A673 (cell line): ENCODE results near the gene MIGA2. TPM values are rescaled to one million over a fixed set of nuclear protein-coding genes. Genes with fewer than 3 reads are reported as not detected.
A peak's percentile ranks its signal among the peaks of the same experiment; 100 is the strongest.

ENCODE experiments used
- BruUV-seq: library from RNA; stranded (reverse); fragments of 400-500 nt; replicated peaks from 2 replicates; lab custom pipeline; 2021; lab: Mats Ljungman, UMichigan
- CTCF ChIA-PET: fragments of 300-600 bp; sonication (Branson Sonifier 250); formaldehyde crosslinking; loops from one replicate; lab custom pipeline; 2022; ENCODE audit warnings: antibody characterized with exemption; lab: Charles Lee
- POLR2A ChIA-PET: fragments of 300-600 bp; sonication (Branson Sonifier 250); formaldehyde crosslinking; loops from one replicate; lab custom pipeline; 2022; ENCODE audit warnings: antibody characterized with exemption; ENCODE audit not compliant: low non-redundant PET; lab: Charles Lee
- DNase-seq: peaks from one replicate; pipeline ENCODE4 v3.0.0-alpha.2; 2015; ENCODE audit warnings: low spot score
- H3K27ac ChIP-seq: fragments of 200-600 bp; sonication (generic); 2 replicates; pipeline ENCODE4 v1.5.1; 2016; ENCODE audit warnings: mixed run types, low read depth, mild to moderate bottlenecking, mixed read lengths, antibody characterized with exemption, low read length; ENCODE audit not compliant: poor library complexity, severe bottlenecking
- H3K27me3 ChIP-seq: fragments of 200-600 bp; sonication (generic); replicated peaks from 2 replicates; pipeline ENCODE4 v1.6.1; 2017; ENCODE audit warnings: mixed run types, low read depth, mild to moderate bottlenecking, mixed read lengths, antibody characterized with exemption, low read length; ENCODE audit not compliant: insufficient read depth, poor library complexity
- H3K36me3 ChIP-seq: fragments of 200-600 bp; sonication (generic); 2 replicates; pipeline ENCODE4 v1.6.1; 2016; ENCODE audit warnings: mixed run types, mild to moderate bottlenecking, mixed read lengths, antibody characterized with exemption, low read length; ENCODE audit not compliant: insufficient read depth, poor library complexity, severe bottlenecking
- H3K4me1 ChIP-seq: fragments of 200-600 bp; sonication (generic); 2 replicates; pipeline ENCODE4 v1.6.1; 2017; ENCODE audit warnings: mixed run types, mild to moderate bottlenecking, mixed read lengths, antibody characterized with exemption, low read length; ENCODE audit not compliant: insufficient read depth, poor library complexity, severe bottlenecking
- H3K4me3 ChIP-seq: fragments of 200-600 bp; sonication (generic); 2 replicates; pipeline ENCODE4 v1.5.1; 2016; ENCODE audit warnings: low read depth, mixed run types, mild to moderate bottlenecking, mixed read lengths, low read length; ENCODE audit not compliant: poor library complexity, severe bottlenecking
- H3K9me3 ChIP-seq: fragments of 200-600 bp; sonication (generic); 2 replicates; pipeline ENCODE4 v1.6.1; 2016; ENCODE audit warnings: mixed run types, low read depth, mild to moderate bottlenecking, mixed read lengths, antibody characterized with exemption, low read length; ENCODE audit not compliant: poor library complexity, severe bottlenecking
- CTCF ChIP-seq: fragments of 300-800, 200-600 bp; sonication (generic); conservative IDR thresholded peaks from 2 replicates; pipeline ENCODE4 v1.5.1; 2017; ENCODE audit warnings: low read depth, mild to moderate bottlenecking, antibody characterized with exemption, low read length, moderate library complexity, mixed read lengths
- EZH2 ChIP-seq: fragments of 200-600 bp; sonication (generic); IDR thresholded peaks from 2 replicates; pipeline ENCODE4 v1.6.1; 2017; ENCODE audit warnings: borderline replicate concordance, low read depth, mild to moderate bottlenecking, mixed read lengths, antibody characterized with exemption, low read length; ENCODE audit not compliant: poor library complexity, severe bottlenecking
- intact Hi-C: fragments of 100-400 bp; cut with micrococcal nuclease; formaldehyde crosslinking; loops from one replicate; pipeline ENCODE4 v1.10.0; 2022; ENCODE audit not compliant: unreplicated experiment
- total RNA-seq: library from RNA; stranded (reverse); gene quantifications from 2 replicates; pipeline ENCODE4 v1.2.3, GENCODE V29; 2021

Gene MIGA2
- total RNA-seq, 1 experiment from 2014 or later = 27.7 TPM

- CTCF ChIA-PET = no interaction called here
- Histone ChIP-seq H3K9me3 (no peaks in the 10 kb centered on the region), H3K27ac (no peak overlapping the region), H3K27me3 (no peaks in the 10 kb centered on the region), H3K4me1 (no peaks in the 10 kb centered on the region), H3K4me3 (no peak overlapping the region), H3K36me3 (no peaks in the 10 kb centered on the region)
- intact Hi-C loops = no loop called here
- TF ChIP-seq CTCF (no peak), EZH2 (no peak)
- POLR2A ChIA-PET = interaction anchor here (0.7 kb wide), 1 partner anchor 490 kb away, joined by 3 read pairs; no protein-coding TSS in a partner anchor
- BruUV-seq = no TSS peak
- DNase-seq = peak; percentile 34
Measured at GRCh38 chr9:129118799-129119198, 82.4 kb downstream of the MIGA2 start.

- ChIA-PET CTCF (no interaction called here), POLR2A (no interaction called here)
- BruUV-seq = no TSS peak
- Histone ChIP-seq H3K36me3 (peaks cover 9% of the 10 kb centered on the region), H3K4me1 (peaks cover 4% of the 10 kb centered on the region), H3K27me3 (no peaks in the 10 kb centered on the region), H3K9me3 (no peaks in the 10 kb centered on the region), H3K4me3 (no peak overlapping the region), H3K27ac (no peak overlapping the region)
- intact Hi-C loops = no loop called here
- no peak for TF ChIP-seq EZH2
- TF ChIP-seq CTCF = no peak
- DNase-seq = peak; percentile 40
Measured at GRCh38 chr9:129121483-129121882, 85.1 kb downstream of the MIGA2 start.

Other genes with a start within 250 kb of the MIGA2 start
- 26.7 and 27.2 TPM in 2 replicates for gene TBC1D13, start 249.4 kb upstream of the MIGA2 start, total RNA-seq
- gene ENDOG, start 218.1 kb upstream of the MIGA2 start, total RNA-seq = 45.8 and 46.7 TPM in 2 replicates
- gene SPOUT1, start 206.8 kb upstream of the MIGA2 start, total RNA-seq = 66.4 and 67.6 TPM in 2 replicates
- gene KYAT1, start 154.7 kb upstream of the MIGA2 start, total RNA-seq = 17.9 and 20.1 TPM in 2 replicates
- gene LRRC8A, start 154.5 kb upstream of the MIGA2 start, total RNA-seq = 53.6 and 56.8 TPM in 2 replicates
- 6.3 and 8.0 TPM in 2 replicates for gene PHYHD1, start 115.6 kb upstream of the MIGA2 start, total RNA-seq
- 20.6 and 23.2 TPM in 2 replicates for gene DOLK, start 89.0 kb upstream of the MIGA2 start, total RNA-seq
- gene NUP188, start 88.9 kb upstream of the MIGA2 start, total RNA-seq = 147 and 170 TPM in 2 replicates
- gene SH3GLB2, start 8.3 kb upstream of the MIGA2 start, total RNA-seq = 52.7 and 59.4 TPM in 2 replicates
- gene DOLPP1, start 44.5 kb downstream of the MIGA2 start, total RNA-seq = 30.2 and 30.4 TPM in 2 replicates
- gene CRAT, start 74.2 kb downstream of the MIGA2 start, total RNA-seq = 10.1 and 16.2 TPM in 2 replicates
- gene PTPA, start 74.8 kb downstream of the MIGA2 start, total RNA-seq = 153 and 157 TPM in 2 replicates
- gene IER5L, start 141.6 kb downstream of the MIGA2 start, total RNA-seq = 12.1 and 14.0 TPM in 2 replicates